SU-DHL-6 (cell line): ENCODE results near the gene TRMT112.

ENCODE experiments used
- H2AFZ ChIP-seq: fragments of 200-600 bp; sonication (generic); 2 replicates; pipeline ENCODE4 v1.6.1; 2014; ENCODE audit warnings: low read depth, mild to moderate bottlenecking, moderate library complexity, mixed read lengths, antibody characterized with exemption, low read length; ENCODE audit not compliant: severe bottlenecking
- H3F3A ChIP-seq: fragments of 200-600 bp; shearing (Covaris generic); 2 replicates; pipeline ENCODE4 v1.6.0; 2016; ENCODE audit warnings: antibody characterized with exemption, mild to moderate bottlenecking; ENCODE audit not compliant: insufficient read depth
- H3K27ac ChIP-seq: fragments of 200-600 bp; sonication (generic); 2 replicates; pipeline ENCODE4 v1.5.1; 2016; ENCODE audit warnings: low read depth, mild to moderate bottlenecking, low read length, moderate library complexity, mixed read lengths
- H3K27me3 ChIP-seq: fragments of 200-600 bp; sonication (generic), shearing (Covaris generic); 2 replicates; pipeline ENCODE4 v1.6.0; 2014; ENCODE audit warnings: mild to moderate bottlenecking, low read length
- H3K36me3 ChIP-seq: fragments of 200-600 bp; sonication (generic); 2 replicates; pipeline ENCODE4 v1.6.1; 2014; ENCODE audit warnings: mild to moderate bottlenecking, low read length, mixed read lengths
- H3K4me2 ChIP-seq: fragments of 300-600, 200-600 bp; shearing (Covaris generic), sonication (generic); 2 replicates; pipeline ENCODE4 v1.6.0; 2014; ENCODE audit warnings: low read length, low read depth, mild to moderate bottlenecking; ENCODE audit not compliant: poor library complexity, severe bottlenecking
- H3K4me3 ChIP-seq: fragments of 200-600 bp; sonication (generic); 2 replicates; pipeline ENCODE4 v1.5.1; 2014; ENCODE audit warnings: antibody characterized with exemption, low read length, mild to moderate bottlenecking, mixed read lengths; ENCODE audit not compliant: insufficient read depth, poor library complexity, severe bottlenecking
- H3K79me2 ChIP-seq: fragments of 200-600 bp; sonication (generic); 2 replicates; pipeline ENCODE4 v1.6.1; 2014; ENCODE audit warnings: mild to moderate bottlenecking, low read length, moderate library complexity; ENCODE audit not compliant: insufficient read depth
- H3K9ac ChIP-seq: fragments of 200-600 bp; sonication (generic); 2 replicates; pipeline ENCODE4 v1.7.0; 2014; ENCODE audit warnings: mild to moderate bottlenecking, low read length
- H3K9me2 ChIP-seq: fragments of 200-600 bp; sonication (generic); replicated peaks from 2 replicates; pipeline ENCODE4 v1.6.1; 2014; ENCODE audit warnings: low read length; ENCODE audit not compliant: insufficient read depth
- H3K9me3 ChIP-seq: fragments of 200-600 bp; sonication (generic); 2 replicates; pipeline ENCODE4 v1.6.1; 2014; ENCODE audit warnings: low read length, mixed read lengths; ENCODE audit not compliant: insufficient read depth
- H4K20me1 ChIP-seq: fragments of 200-600 bp; sonication (generic); 2 replicates; pipeline ENCODE4 v1.6.1; 2014; ENCODE audit warnings: low read depth, mild to moderate bottlenecking, antibody characterized with exemption, low read length, moderate library complexity, mixed read lengths
- CTCF ChIP-seq: fragments of 200-600 bp; sonication (generic); IDR thresholded peaks from one replicate; pipeline ENCODE4 v1.5.1; 2017; ENCODE audit warnings: antibody characterized with exemption, mild to moderate bottlenecking, low read length, moderate library complexity; ENCODE audit not compliant: insufficient read depth, poor library complexity, severe bottlenecking
- EZH2phosphoT487 ChIP-seq: fragments of 200-600 bp; sonication (generic), shearing (Covaris generic); conservative IDR thresholded peaks from 2 replicates; pipeline ENCODE4 v1.6.1; 2018; ENCODE audit warnings: mild to moderate bottlenecking, antibody characterized with exemption, low read length, moderate library complexity, mixed read lengths

The TRMT112 gene

DNA sequence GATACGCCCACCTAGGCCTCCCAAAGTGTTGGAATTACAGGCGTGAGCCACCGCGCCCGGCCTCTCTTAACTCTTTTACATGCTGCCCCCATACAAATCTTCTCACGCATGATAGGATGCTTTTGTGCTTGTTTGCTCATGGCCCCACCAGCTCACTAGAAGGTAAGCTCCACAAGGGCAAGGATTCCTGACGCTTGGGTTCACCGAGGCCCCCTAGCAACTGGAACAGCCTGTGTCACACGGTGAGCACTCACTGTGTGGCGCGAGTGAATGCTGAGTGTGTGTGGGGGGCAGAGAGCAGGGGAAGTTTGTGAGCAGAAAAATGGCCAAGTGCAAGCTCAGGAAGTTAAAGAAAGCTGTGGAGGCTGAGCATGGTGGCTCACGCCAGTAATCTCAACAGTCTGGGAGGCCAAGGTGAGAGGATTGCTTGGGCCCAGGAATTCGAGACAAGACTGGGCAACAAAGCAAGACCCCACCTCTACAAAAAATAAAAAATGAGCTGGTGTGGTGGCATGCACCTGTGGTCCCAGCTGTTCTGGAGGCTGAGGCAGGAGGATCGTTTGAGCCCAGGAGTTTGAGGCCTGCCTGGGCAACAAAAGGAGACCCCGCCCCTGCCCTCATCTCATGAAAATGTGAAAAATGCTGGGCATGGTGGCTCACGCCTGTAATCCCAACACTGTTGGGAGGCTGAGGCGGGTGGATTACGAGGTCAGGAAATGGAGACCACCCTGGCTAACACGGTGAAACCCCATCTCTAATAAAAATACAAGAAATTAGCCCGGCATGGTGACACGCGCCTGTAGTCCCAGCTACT, 35.2 kb downstream of the TRMT112 start:
- Histone ChIP-seq H3K36me3 (no peaks in the 10 kb centered on the region), H3K4me3 (no peak overlapping the region), H3K9me2 (no peaks in the 10 kb centered on the region), H4K20me1 (no peaks in the 10 kb centered on the region), H3F3A (peaks cover 4% of the 10 kb centered on the region; the same call in 1 of the 2 replicates), H3K4me2 (no peak overlapping the region), H3K9ac (no peak overlapping the region), H3K27ac (no peak overlapping the region), H3K27me3 (no peaks in the 10 kb centered on the region), H3K79me2 (0 out of 2 replicates have a peak, but pooled peaks cover 4% of the 10 kb centered on the region), H2AFZ (no peak overlapping the region), H3K9me3 (no peaks in the 10 kb centered on the region)
- TF ChIP-seq CTCF, result no peak
- no peak for TF ChIP-seq EZH2phosphoT487

GRCh38 chr11:64278576-64279190, 38.7 kb downstream of the TRMT112 start:
- Histone ChIP-seq H3K36me3 (no peaks in the 10 kb centered on the region), H3K9me3 (no peaks in the 10 kb centered on the region), H3F3A (no peaks in the 10 kb centered on the region), H3K9ac (no peak overlapping the region), H3K4me2 (no peak overlapping the region), H3K79me2 (0 out of 2 replicates have a peak, but pooled peaks cover 4% of the 10 kb centered on the region), H3K27me3 (no peaks in the 10 kb centered on the region), H4K20me1 (no peaks in the 10 kb centered on the region), H3K27ac (no peak overlapping the region), H3K9me2 (no peaks in the 10 kb centered on the region), H3K4me3 (no peak overlapping the region), H2AFZ (no peak overlapping the region)
- TF ChIP-seq CTCF (no peak), EZH2phosphoT487 (no peak)

DNA sequence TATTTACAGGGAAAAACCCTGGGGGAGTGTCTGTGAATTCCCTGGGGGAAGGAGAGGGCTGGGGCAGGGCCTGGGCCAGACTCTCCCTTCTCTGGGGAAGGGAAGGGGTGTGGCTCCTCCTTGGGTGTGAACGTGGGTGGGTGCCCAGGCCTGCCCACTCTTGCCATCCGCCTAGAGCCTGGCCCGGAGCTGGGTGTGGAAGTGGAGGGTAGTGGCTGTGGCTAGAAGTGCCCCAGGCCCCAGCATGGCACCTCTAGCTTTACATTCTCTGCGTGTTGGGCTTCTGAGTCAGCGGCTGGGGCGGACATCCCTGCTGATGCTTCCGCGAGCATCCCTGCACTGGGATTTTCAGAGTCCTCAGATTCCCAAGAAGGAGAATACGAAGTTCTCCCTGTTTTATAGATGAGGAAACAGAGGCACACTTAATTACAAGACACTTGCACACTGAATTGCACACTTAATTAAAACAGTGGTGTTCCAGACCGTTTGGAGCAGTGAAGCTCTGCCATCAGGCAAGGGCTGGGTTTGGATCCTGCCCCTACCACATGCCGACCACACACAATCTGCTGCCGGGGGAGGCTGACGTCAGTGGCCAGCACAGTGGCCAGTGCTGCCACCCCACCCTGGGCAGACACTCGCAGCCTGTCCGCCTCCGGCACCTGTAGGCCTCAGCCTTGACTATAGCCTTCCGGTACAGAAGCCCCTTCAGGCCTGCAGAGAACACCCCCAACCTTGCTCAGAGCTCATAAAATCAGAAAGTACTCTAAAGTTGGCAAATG, 40.5 kb downstream of the TRMT112 start:
- TF ChIP-seq CTCF (no peak), EZH2phosphoT487 (no peak)
- Histone ChIP-seq H3K9me2 (no peaks in the 10 kb centered on the region), H3K4me3 (no peak overlapping the region), H4K20me1 (no peaks in the 10 kb centered on the region), H3K79me2 (no peaks in the 10 kb centered on the region), H3K27me3 (no peaks in the 10 kb centered on the region), H3F3A (peaks cover 7% of the 10 kb centered on the region; the same call in 1 of the 2 replicates), H2AFZ (no peak overlapping the region), H3K27ac (no peak overlapping the region), H3K4me2 (no peak overlapping the region), H3K36me3 (no peaks in the 10 kb centered on the region), H3K9me3 (no peaks in the 10 kb centered on the region), H3K9ac (no peak overlapping the region)
